Measurements from ENCODE around the gene CDK5RAP2.
"Not testable (repeated sequence)": the region's sequence is repeated elsewhere in the genome, so short reads cannot be mapped to it uniquely, and the experiment has no call there.

- TF ChIP-seq, protein P1, sequence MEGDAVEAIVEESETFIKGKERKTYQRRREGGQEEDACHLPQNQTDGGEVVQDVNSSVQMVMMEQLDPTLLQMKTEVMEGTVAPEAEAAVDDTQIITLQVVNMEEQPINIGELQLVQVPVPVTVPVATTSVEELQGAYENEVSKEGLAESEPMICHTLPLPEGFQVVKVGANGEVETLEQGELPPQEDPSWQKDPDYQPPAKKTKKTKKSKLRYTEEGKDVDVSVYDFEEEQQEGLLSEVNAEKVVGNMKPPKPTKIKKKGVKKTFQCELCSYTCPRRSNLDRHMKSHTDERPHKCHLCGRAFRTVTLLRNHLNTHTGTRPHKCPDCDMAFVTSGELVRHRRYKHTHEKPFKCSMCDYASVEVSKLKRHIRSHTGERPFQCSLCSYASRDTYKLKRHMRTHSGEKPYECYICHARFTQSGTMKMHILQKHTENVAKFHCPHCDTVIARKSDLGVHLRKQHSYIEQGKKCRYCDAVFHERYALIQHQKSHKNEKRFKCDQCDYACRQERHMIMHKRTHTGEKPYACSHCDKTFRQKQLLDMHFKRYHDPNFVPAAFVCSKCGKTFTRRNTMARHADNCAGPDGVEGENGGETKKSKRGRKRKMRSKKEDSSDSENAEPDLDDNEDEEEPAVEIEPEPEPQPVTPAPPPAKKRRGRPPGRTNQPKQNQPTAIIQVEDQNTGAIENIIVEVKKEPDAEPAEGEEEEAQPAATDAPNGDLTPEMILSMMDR (IDR thresholded peaks at IDR 0.05; ENCODE audit: borderline replicate concordance, extremely low read depth, low read length, poor library complexity, severe bottlenecking) = not testable (repeated sequence)
- not testable (repeated sequence) for TF ChIP-seq EZH2 (IDR thresholded peaks at IDR 0.05; ENCODE audit: borderline replicate concordance, low read depth, low read length, severe bottlenecking)
Measured at GRCh38 chr9:120515996-120516395, 64.0 kb downstream of the CDK5RAP2 start.
